Fibroblast of peridontal ligament (primary cell): ENCODE data around the gene EPHA2.
"Not testable (repeated sequence)": the region's sequence is repeated elsewhere in the genome, so short reads cannot be mapped to it uniquely, and the experiment has no call there.

Experiments
- DNase-seq: peaks from one replicate; pipeline ENCODE4 v3.0.0-alpha.2; 2010; ENCODE audit errors: extremely low read depth

The EPHA2 gene

GRCh38 chr1:16167331-16168143, 11.7 kb upstream of the EPHA2 start:
- no peak for DNase-seq

DNA sequence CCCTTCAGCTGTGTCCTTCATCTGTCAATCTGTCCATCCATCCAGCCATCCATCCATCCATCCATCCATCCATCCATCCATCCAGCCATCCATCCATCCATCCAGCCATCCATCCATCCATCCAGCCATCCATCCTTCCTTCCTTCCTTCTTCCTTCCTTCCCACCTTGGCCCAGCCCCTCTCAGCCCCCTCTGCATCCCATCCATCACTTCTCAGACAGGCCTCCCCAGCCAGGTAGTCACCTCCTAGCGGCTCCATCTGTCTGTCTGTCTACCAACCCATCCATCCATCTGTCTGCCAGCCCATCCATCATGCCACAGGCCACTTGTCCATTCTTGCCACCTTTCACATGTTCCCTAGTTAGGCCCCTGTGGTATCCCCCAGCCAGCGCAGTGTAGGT, 10.2 kb upstream of the EPHA2 start:
- DNase-seq, result no peak

- DNase-seq, result no peak
Measured at GRCh38 chr1:16165548-16165947, 9.7 kb upstream of the EPHA2 start.

DNA sequence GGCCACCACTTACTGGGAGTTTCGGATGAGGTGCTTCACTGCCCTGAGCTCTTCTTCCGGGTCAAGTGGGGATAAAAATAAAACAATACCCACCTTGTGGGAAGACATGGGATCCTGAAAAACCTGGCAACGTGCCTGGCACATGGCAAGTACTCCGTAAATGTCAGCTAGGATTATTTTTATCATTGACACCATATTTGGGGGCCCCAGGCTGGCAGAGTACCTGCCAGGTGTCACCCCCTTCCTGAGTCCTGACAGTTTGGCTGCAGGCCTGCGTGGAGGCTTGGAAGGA, 9.2 kb upstream of the EPHA2 start:
- no peak for DNase-seq

GRCh38 chr1:16164213-16165072, 8.6 kb upstream of the EPHA2 start:
- peak; percentile 97 for DNase-seq

DNA sequence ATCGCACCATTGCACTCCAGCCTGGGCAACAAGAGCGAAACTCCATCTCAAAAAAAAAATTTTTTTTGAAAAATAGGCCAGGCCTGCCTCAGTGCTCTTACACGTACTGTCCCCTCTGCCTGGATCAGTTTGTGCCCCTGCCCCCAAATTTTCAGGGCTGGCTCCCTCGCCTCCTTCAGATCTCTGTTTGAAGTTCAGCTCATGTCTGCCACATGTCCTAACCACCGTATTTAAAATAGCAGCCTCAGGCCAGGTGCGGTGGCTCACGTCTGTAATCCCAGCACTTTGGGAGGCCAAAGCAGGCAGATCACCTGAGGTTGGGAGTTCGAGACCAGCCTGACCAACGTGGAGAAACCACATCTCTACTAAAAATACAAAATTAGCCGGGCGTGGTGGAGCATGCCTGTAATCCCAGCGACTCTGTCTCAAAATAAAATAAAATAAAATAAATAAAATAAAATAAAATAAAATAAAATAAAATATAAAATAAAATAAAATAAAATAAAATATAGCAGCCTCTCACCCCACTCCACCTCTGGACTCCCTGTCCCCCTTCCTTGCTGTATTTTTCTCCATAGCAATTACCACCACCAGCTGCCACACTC, 7.8 kb upstream of the EPHA2 start:
- not testable (repeated sequence) for DNase-seq

- no peak for DNase-seq
Measured at GRCh38 chr1:16162163-16162822, 6.4 kb upstream of the EPHA2 start.

GRCh38 chr1:16161717-16162116, 5.8 kb upstream of the EPHA2 start:
- DNase-seq, result no peak

DNA sequence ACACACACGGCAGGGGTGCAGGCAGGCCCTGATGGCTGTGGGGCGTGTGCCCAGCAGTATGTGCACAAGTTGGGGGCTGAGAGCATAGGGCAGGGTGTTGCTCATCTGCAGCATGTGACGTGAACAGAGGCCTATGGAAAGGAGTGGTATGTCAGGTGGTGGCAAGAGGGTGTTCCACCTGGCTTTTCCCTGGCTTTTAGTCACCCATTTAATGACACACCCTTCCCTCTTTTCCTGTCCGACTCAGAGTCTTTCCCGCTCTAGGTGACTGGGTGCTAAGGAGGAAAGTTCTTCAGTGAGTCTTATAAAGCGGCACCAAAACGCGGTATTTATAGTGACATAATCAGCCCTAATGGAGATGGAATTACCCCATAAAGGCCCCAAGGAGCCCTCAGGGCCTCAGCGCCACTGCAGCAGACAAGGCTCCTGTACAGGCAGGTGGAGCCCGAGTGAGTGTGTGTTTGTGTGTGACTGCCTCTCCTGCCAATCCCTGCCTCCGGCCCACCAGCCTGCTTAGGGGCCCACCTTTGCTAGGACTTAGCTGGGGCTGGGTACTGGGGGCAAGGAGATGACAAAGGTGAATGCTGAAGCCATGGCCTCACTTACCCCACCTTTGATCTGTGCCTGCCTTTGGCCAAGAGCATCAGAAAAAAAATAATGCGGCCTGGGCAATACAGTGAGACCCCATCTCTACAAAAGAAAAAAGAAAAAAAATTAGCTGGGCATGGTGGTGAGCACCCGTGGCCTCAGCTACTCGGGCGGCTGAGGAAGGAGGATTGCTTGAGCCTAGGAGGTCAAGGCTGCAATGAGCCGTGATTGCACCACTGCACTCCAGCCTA, 3.3 kb upstream of the EPHA2 start:
- DNase-seq, result no peak

- DNase-seq, result no peak
Measured at GRCh38 chr1:16158025-16158424, 2.2 kb upstream of the EPHA2 start.

- DNase-seq, result no peak
Measured at GRCh38 chr1:16156848-16157495, 1.1 kb upstream of the EPHA2 start.

DNA sequence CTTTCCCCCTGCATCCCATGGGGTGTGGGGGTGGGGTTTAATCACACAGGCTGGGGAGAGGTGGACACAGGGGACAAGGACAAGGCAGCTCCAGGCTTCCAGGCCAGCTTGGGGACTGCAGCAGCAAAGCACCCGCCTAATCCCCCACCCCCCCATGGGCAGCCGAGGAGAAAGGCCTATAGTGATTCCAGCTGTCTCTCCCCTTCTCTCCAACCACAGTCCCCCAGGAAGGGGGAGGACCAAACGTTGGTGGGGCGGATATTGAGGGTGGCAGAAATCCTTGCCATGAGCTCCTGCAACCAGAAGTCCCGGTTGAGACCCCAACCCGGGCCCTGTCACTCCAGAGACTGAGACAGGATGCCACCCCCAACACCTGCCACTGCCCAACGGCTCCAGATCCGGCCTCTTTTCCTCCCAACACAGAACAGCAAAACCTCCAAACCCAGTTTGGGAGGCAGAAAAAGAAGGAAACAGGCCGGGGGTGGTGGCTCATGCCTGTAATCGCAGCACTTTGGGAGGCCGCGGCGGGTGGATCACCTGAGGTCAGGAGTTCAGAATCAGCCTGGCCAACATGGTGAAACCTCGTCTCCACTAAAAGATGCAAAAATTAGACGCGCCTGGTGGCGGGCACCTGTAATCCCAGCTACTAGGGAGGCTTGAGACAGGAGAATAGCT, 1.7 kb downstream of the EPHA2 start:
- no peak for DNase-seq

DNA sequence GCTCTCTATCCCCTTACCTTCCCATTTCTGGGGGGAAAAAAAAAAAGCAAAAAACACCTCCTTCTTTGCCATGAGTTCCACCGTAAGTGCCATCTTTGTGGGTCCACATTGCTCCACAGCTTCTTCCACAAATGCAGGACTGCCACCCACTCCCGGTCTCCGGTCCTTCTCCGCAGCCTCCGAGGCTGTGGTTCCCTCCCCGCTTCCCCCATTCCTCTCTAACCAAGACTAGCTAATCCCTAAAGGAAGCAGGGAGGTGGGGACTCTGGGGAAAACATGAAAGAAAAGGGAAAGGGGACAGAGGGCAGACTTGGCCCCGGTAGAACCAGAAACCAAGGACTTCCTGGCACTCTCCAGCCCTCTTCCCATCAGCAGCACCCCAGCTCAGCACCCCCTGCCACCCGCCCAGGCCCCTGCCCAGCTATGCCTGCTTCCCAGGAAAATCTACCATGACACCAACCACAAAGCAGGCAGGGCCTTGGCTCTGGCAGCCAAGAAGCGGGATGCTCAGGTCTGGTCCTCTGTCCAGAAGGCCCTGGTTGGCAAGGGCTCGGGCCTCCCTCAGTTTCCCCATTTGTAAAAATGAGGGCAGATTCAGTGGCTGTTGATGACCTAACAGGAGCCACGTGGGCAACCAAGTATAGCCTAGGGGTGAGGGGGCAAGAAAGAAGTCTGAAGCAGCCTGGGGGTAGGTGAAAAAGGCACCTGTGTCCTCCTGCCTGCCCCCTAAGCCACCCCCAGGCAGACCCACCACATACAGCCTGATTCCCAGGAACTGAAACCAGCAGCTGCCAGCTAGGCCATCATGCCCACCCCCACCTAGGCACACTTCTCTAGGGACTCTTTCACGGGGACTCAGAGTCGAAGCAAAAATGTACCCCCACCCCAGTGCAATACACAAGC, 2.5 kb downstream of the EPHA2 start:
- no peak for DNase-seq

DNA sequence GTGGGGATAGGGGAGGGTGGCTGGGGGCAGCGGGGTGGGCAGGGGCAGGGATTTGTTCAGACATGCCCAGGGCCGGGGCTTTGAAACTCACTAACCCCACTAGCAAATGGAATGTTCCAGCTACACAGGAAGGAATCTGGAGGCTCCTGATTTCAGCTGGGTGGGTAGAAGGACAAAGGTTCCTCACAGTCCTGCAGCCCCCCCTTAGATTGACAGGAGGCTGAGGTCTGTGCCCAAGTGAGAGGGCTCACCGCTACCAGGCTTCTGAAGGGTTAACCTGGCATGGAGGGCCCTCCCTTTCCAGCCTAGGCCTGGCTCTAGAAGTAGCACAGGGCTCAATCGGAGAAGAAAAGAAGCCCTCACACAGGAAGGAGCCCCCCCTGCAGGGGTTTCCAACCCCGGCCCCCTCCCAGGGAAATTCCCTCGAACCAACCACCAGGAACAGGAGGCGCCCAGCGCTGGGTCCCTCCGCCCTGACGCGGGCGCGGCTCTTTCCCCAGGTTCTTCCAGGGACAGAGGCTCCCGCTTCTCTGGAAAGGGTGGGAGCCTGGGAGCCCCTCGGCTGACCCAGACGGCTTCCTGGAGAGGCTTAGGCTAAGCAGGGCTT, 3.3 kb downstream of the EPHA2 start:
- DNase-seq, result no peak

- DNase-seq, result no peak
Measured at GRCh38 chr1:16151995-16152384, 3.9 kb downstream of the EPHA2 start.

DNA sequence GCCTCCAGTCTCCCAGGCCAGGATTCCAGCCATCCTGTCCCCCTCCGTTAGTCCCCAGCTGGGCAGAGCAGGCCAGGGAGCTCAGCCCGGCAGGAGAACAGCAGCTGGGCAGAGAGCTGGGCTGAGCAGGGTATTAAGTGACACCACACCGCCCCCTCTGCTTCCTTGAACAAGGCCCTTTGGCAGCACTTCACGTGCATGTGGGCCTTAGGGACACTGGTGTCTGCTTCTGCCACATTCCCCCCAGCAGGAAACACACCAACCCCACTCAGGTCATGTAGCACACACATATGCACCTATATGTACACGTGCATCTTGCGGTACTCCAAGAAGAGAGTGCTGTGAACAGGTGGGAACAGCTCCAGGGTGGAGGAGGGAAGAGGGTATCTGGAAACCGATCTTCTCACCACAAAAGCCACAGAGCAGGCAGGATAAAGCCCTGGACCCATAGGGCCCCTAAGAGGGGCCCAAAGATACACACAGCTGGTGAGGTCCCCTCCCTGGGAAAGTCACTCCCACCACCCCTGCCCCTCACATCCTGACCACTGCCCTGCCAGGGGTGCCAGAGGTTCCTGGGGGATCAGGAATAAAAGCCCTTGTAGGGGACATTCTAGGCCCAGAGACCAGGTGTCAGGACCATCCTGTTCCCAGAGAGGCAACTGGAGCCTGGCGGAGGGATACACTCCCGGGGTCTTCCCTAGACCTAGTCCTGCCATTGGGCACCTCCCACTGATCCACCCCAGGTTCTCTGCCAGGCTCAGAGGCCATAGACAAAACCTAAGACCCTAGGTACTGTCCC, 4.5 kb downstream of the EPHA2 start:
- DNase-seq, result peak; percentile 38

- DNase-seq, result no peak
Measured at GRCh38 chr1:16150508-16150907, 5.4 kb downstream of the EPHA2 start.
